ENCODE measurements around the gene USP28.
"Not testable (repeated sequence)": the region's sequence is repeated elsewhere in the genome, so short reads cannot be mapped to it uniquely, and the experiment has no call there.

Gene USP28

GRCh38 chr11:113764527-113765219, 110.7 kb downstream of the USP28 start:
- no peak for DNase-seq

- not testable (repeated sequence) for DNase-seq
Measured at GRCh38 chr11:113763040-113763439, 112.3 kb downstream of the USP28 start.

GRCh38 chr11:113760241-113760640, 115.1 kb downstream of the USP28 start:
- DNase-seq: no peak

DNA sequence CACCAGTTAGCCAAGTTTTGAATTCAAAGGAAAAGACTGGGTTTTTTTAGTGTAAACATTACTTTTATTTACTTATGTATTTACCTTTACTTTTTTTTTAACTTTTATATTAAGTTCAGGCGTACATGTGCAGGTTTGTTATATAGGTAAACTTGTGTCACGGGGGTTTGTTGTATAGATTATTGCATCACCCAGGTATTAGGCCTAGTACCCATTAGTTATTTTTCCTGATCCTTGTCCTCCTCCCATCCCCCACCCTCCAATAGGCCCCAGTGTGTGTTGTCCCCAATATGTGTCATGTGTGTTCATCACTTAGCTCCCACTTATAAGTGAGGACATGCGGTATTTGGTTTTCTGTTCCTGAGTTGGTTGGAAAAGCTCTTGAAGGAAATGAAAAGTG, 122.4 kb downstream of the USP28 start:
- DNase-seq: no peak
